K562 (cell line): ENCODE data around the gene COMP. TPM values are rescaled to one million over a fixed set of nuclear protein-coding genes. Genes with fewer than 3 reads are reported as not detected.
A peak's percentile ranks its signal among the peaks of the same experiment; 100 is the strongest.

Experiments used
- ADNP ChIP-seq: fragments of 200-800 bp; sonication (Bioruptor generic); IDR thresholded peaks from 2 replicates; pipeline ENCODE4 v1.6.1; 2016; ENCODE audit warnings: missing genetic modification characterization, missing compliant biosample characterization
- CC2D1A ChIP-seq: fragments of 450-650 bp; IDR thresholded peaks from 2 replicates; pipeline ENCODE4 v1.6.1; 2017; ENCODE audit warnings: mild to moderate bottlenecking
- CHCHD3 ChIP-seq: fragments of 250-450 bp; sonication (Bioruptor Pico); IDR thresholded peaks from 2 replicates; pipeline ENCODE4 v2.1.2; 2022; ENCODE audit warnings: mild to moderate bottlenecking
- CHD4 ChIP-seq: fragments of 200-600 bp; sonication (generic); IDR thresholded peaks from 3 replicates; pipeline ENCODE4 v1.6.1; 2012; ENCODE audit warnings: low read depth, mild to moderate bottlenecking, mixed read lengths, low read length, inconsistent platforms; ENCODE audit not compliant: insufficient read depth, insufficient replicate concordance, poor library complexity, severe bottlenecking
- CTBP1 ChIP-seq: fragments of 450-650 bp; IDR thresholded peaks from 2 replicates; pipeline ENCODE4 v1.6.1; 2016; ENCODE audit warnings: borderline replicate concordance
- ESRRB ChIP-seq: fragments of 250-450 bp; sonication (Bioruptor Pico); IDR thresholded peaks from 2 replicates; pipeline ENCODE4 v1.5.0; 2020; ENCODE audit warnings: mild to moderate bottlenecking, moderate library complexity, borderline replicate concordance
- ETV1 ChIP-seq: fragments of 450-650 bp; conservative IDR thresholded peaks from 2 replicates; pipeline ENCODE4 v1.6.1; 2016; ENCODE audit warnings: missing genetic modification characterization, control low read depth, low read depth, missing compliant biosample characterization
- FOS ChIP-seq: IDR thresholded peaks from 3 replicates; pipeline ENCODE4 v1.6.1; 2011; ENCODE audit not compliant: insufficient read length; ENCODE audit errors: extremely low read depth
- FOXK2 ChIP-seq, 2 experiments: fragments of 450-650 bp; IDR thresholded peaks in 1 of 2; conservative IDR thresholded peaks in 1 of 2; 2 replicates each; pipeline ENCODE4 v1.6.1; 2016; ENCODE audit warnings: low read depth in 2 of 2, mild to moderate bottlenecking in 1 of 2
- GATAD2B ChIP-seq: fragments of 450-650 bp; IDR thresholded peaks from 2 replicates; pipeline ENCODE4 v1.6.1; 2017; ENCODE audit warnings: mild to moderate bottlenecking, borderline replicate concordance
- GTF3C2 ChIP-seq: IDR thresholded peaks from 3 replicates; pipeline ENCODE4 v1.6.1; 2011; ENCODE audit warnings: borderline replicate concordance, mild to moderate bottlenecking, moderate library complexity; ENCODE audit not compliant: insufficient read length; ENCODE audit errors: extremely low read depth
- HDAC1 ChIP-seq, 2 experiments: fragments of 450-650 bp; IDR thresholded peaks; 2 replicates each; pipeline ENCODE4 v1.6.1; 2016 to 2017; ENCODE audit warnings: inconsistent platforms in 1 of 2, mild to moderate bottlenecking in 1 of 2, moderate library complexity in 1 of 2
- HDAC3 ChIP-seq: fragments of 450-650 bp; IDR thresholded peaks from 2 replicates; pipeline ENCODE4 v1.6.1; 2018; ENCODE audit warnings: borderline replicate concordance, mild to moderate bottlenecking, moderate library complexity; ENCODE audit not compliant: partially characterized antibody
- HDAC6 ChIP-seq: IDR thresholded peaks from 2 replicates; pipeline ENCODE4 v1.6.1; 2012; ENCODE audit warnings: low read depth, mild to moderate bottlenecking, control low read depth, inconsistent platforms, low read length, moderate library complexity
- JUN ChIP-seq, 2 experiments: sonication (generic) in 1 of 2; formaldehyde crosslinking in 1 of 2; IDR thresholded peaks; 2 replicates each; pipeline versions ENCODE4 v1.6.1 to v1.8.0; 2012 to 2022; ENCODE audit warnings: borderline replicate concordance in 2 of 2, mild to moderate bottlenecking in 2 of 2, improper control_type of control experiment in 1 of 2, low read depth in 1 of 2, low read length in 1 of 2, missing genetic modification reagents in 1 of 2
- POLR2A ChIP-seq: fragments of 450-650 bp; conservative IDR thresholded peaks from 2 replicates; pipeline ENCODE4 v1.6.1; 2016
- PTBP1 ChIP-seq: fragments of 200-400 bp; formaldehyde crosslinking; IDR thresholded peaks from 2 replicates; pipeline ENCODE4 v1.6.1; 2017; ENCODE audit warnings: low read depth, low read length
- TAL1 ChIP-seq: fragments of 450-650 bp; IDR thresholded peaks from 2 replicates; pipeline ENCODE4 v1.6.1; 2016; ENCODE audit warnings: mild to moderate bottlenecking
- TEAD1 ChIP-seq, 2 experiments: fragments of 450-650 bp in 1 of 2; sonication (generic) in 1 of 2; formaldehyde crosslinking; IDR thresholded peaks; 2 replicates each; pipeline versions ENCODE4 v1.4.0 to v1.8.0; 2020 to 2022; ENCODE audit warnings: mild to moderate bottlenecking in 2 of 2, missing genetic modification reagents in 1 of 2
- ZKSCAN8 ChIP-seq: fragments of 200-800 bp; sonication (Bioruptor generic); IDR thresholded peaks from 2 replicates; pipeline ENCODE4 v1.6.1; 2016; ENCODE audit warnings: missing genetic modification characterization, missing compliant biosample characterization
- ZNF77 ChIP-seq: fragments of 250-450 bp; sonication (Bioruptor Pico); IDR thresholded peaks from 2 replicates; pipeline ENCODE4 v1.5.0; 2020
- ZNF79 ChIP-seq: fragments of 250-450 bp; sonication (Bioruptor Pico); IDR thresholded peaks from 2 replicates; pipeline ENCODE4 v1.4.0; 2020; ENCODE audit warnings: low read depth, mild to moderate bottlenecking, moderate library complexity
- polyA plus RNA-seq, 8 experiments: library from polyadenylated mRNA; depleted of rRNA in 4 of 8; stranded (reverse) in 5 of 8; unstranded in 3 of 8; fragments of >200 nt; fragmentation: Nextera tagmentation in 2 of 8; fragmentation: Illumina TruSeq in 1 of 8; extraction: Ambion mirVana in 2 of 8; extraction: Trizol in 1 of 8; gene quantifications; 2 replicates each; pipeline versions ENCODE4 v1.2.1 to v1.2.3, GENCODE V29; 2011 to 2014; ENCODE audit warnings: inconsistent platforms in 1 of 8, missing spikeins in 1 of 8
- total RNA-seq, 7 experiments: library from RNA; depleted of rRNA in 6 of 7; stranded (reverse); fragments of >200 nt in 6 of 7; fragmentation: Illumina TruSeq in 2 of 7; extraction: Trizol in 2 of 7; gene quantifications; 2 replicates each; pipeline versions ENCODE4 v1.2.1 to v1.2.3, GENCODE V29; 2011 to 2021; ENCODE audit warnings: low replicate concordance in 1 of 7

COMP gene
- total and polyA plus RNA-seq, 9 of the 15 experiments (the other 6 are each of a cell fraction or from before 2014, with no cell fraction given) = 0.07 TPM; not detected in 8

DNA sequence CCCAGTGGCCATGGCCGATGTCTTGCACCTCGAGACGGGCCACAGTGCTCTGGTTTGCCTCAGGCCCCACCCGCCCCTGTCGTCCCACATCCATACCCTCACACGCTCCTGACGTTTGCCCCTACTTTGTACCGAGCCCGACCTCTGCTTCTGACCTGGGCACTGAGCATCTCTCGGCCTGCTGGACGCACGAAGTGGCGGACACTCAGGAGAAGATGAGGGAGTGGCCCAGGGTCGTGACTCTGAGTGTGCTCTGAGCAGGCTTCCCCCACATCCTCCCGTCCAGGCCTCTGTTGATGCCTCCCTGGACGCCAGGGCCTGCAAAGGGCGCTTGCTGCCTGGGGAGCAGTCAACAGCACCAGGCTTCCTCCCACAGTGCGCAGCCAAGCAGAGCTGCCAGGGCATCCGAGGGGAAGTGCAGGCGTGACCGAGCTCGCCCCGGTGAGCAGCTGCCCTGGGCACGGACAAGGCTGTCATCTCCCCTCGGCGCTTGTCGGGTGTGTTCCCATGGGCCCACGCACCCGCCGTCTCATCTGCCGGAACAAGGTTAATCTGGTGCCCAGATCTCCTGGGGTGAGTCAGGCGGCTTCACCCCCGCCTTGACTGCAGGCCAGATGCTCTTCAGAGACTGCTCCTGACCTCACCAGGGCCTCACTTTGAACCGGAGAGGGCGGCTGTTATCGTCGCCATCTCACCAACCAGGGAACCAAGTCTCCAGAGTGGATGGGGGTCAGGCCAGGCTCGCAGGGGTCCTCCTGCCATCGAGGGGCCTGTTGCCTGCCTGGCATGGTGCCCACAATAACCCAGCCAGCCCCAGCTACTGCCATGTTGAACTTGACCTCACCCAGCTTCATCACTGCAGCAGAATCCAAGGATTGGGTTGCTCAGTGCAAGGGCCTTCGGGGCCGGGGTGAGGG is 27.2 kb downstream of the COMP start (continued):
- peak; percentile 53 for TF ChIP-seq CTBP1
- TF ChIP-seq ESRRB (CRISPR knock-in tag) = no peak
- no peak for TF ChIP-seq ZNF79 (CRISPR knock-in tag)
- no peak for TF ChIP-seq TAL1
- TF ChIP-seq FOXK2 (conservative IDR thresholded peaks at IDR 0.05 in 1 of 2, IDR thresholded peaks at IDR 0.05 in 1 of 2; ENCODE audit: low read depth in 2 of 2) = no peak
- no peak for TF ChIP-seq TEAD1 (CRISPR knock-in tag; IDR thresholded peaks at IDR 0.05)
- TF ChIP-seq HDAC1 (IDR thresholded peaks at IDR 0.05) = no peak
- no peak for TF ChIP-seq GATAD2B
- TF ChIP-seq ETV1 (tag) = no peak
- TF ChIP-seq CC2D1A = no peak
- peak; percentile 85; the same call in 1 of the 2 replicates for TF ChIP-seq JUN (IDR thresholded peaks at IDR 0.05; ENCODE audit: borderline replicate concordance, low read depth, low read length)
- TF ChIP-seq JUN (CRISPR knock-in tag; IDR thresholded peaks at IDR 0.05; ENCODE audit: borderline replicate concordance) = no peak
- TF ChIP-seq ADNP (tag) = no peak
- no peak for TF ChIP-seq POLR2A
- no peak for TF ChIP-seq ZKSCAN8 (CRISPR knock-in tag)
- no peak for TF ChIP-seq HDAC3
- TF ChIP-seq CHCHD3 (CRISPR knock-in tag) = no peak
- TF ChIP-seq PTBP1 = no peak
- TF ChIP-seq ZNF77 (CRISPR knock-in tag) = no peak
- no peak for TF ChIP-seq GTF3C2
- TF ChIP-seq FOS = peak; percentile 44
- TF ChIP-seq CHD4 = no peak
- no peak for TF ChIP-seq HDAC6
